ENCODE results near the gene PNPLA1. TPM values are rescaled to one million over a fixed set of nuclear protein-coding genes. Genes with fewer than 3 reads are reported as not detected.

PNPLA1 gene
- total RNA-seq, 1 donor from 2014 or later = not detected

- no peak for TF ChIP-seq CTCF (conservative IDR thresholded peaks at IDR 0.05; ENCODE audit: low read depth, low read length)
- no peak overlapping the region for H3K4me3 ChIP-seq (ENCODE audit: low read depth, low read length)
- no peak for DNase-seq (ENCODE audit: low read depth)
Observed at GRCh38 chr6:36352477-36353157, 82.8 kb downstream of the PNPLA1 start.

- no peak for TF ChIP-seq CTCF (conservative IDR thresholded peaks at IDR 0.05; ENCODE audit: low read depth, low read length)
- H3K4me3 ChIP-seq (ENCODE audit: low read depth, low read length) = no peak overlapping the region
- DNase-seq (ENCODE audit: low read depth) = no peak
Observed at GRCh38 chr6:36353411-36353915, 83.6 kb downstream of the PNPLA1 start.

- H3K4me3 ChIP-seq (ENCODE audit: low read depth, low read length) = no peak overlapping the region
- no peak for DNase-seq (ENCODE audit: low read depth)
Observed at GRCh38 chr6:36355819-36356218, 86.0 kb downstream of the PNPLA1 start.

GRCh38 chr6:36357872-36358225, 88.0 kb downstream of the PNPLA1 start:
- no peak for DNase-seq (ENCODE audit: low read depth)
- no peak overlapping the region for H3K4me3 ChIP-seq (ENCODE audit: low read depth, low read length)
- TF ChIP-seq CTCF (conservative IDR thresholded peaks at IDR 0.05; ENCODE audit: low read depth, low read length) = no peak

More at GRCh38 chr6:36355819-36356218, 86.0 kb downstream of the PNPLA1 start:
- TF ChIP-seq CTCF (conservative IDR thresholded peaks at IDR 0.05; ENCODE audit: low read depth, low read length) = no peak

Other genes starting within 250 kb of the PNPLA1 start
- 1.4 TPM in 1 of 2 replicates, not detected in the other for gene SLC26A8, start 245.4 kb upstream of the PNPLA1 start, total RNA-seq
- gene MAPK14, start 242.3 kb upstream of the PNPLA1 start, total RNA-seq = 27.3 and 36.5 TPM in 2 replicates
- 33.8 and 44.6 TPM in 2 replicates for gene MAPK13, start 139.5 kb upstream of the PNPLA1 start, total RNA-seq
- gene BRPF3, start 73.3 kb upstream of the PNPLA1 start, total RNA-seq = 7.1 and 11.4 TPM in 2 replicates
- under 0.01 TPM in 1 of 2 replicates, not detected in the other for gene BNIP5, start 66.8 kb downstream of the PNPLA1 start, total RNA-seq
- gene ETV7, start 117.6 kb downstream of the PNPLA1 start, total RNA-seq = 0.87 and 3.2 TPM in 2 replicates
- not detected in 2 replicates for gene PXT1, start 172.8 kb downstream of the PNPLA1 start, total RNA-seq
- gene KCTD20, start 172.9 kb downstream of the PNPLA1 start, total RNA-seq = 48.8 and 54.0 TPM in 2 replicates

Data from epithelial cell of proximal tubule (primary cell).